ENCODE data around the gene RAB33B.
A peak's percentile ranks its signal among the peaks of the same experiment; 100 is the strongest.

RAB33B gene

DNA sequence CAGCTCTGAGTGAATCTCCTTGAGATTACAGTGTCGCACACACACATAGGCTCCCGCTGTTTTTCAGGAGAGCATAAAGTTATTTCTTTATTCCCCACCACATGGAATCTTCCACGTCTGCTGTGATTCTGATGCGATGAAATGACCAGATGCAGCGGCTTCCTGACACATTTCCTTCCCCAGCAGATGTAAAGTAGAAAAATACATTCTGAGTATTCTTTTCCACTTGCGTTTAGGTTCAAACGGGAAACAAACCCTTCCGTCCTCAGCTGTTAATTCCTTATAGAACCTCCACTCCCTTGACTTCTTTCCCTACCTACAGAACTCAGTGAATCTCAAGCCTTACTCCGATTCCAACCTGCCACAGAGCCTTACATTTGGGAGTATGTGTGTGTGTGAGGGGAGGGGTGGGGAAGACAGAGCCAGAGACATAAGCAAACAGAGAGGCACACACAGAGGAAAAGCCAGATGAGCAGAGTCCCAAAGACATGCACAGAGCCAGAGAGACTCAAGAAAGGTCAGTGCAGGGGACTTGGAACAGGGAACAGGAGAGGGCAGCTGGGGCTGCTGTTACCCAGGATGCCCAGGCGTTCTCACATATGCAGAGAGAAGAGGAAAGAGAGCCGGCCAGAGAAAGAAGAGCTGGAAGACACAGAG lies 54.8 kb downstream of the RAB33B start:
- CTCF ChIA-PET, result interaction anchor here (0.7 to 4.5 kb wide), 3 partner anchors 11 to 478 kb away, joined by 3 to 33 read pairs (median 3); no protein-coding TSS in a partner anchor
- H3K4me3 ChIP-seq (ENCODE audit: low read depth, low read length), result no peak overlapping the region

DNA sequence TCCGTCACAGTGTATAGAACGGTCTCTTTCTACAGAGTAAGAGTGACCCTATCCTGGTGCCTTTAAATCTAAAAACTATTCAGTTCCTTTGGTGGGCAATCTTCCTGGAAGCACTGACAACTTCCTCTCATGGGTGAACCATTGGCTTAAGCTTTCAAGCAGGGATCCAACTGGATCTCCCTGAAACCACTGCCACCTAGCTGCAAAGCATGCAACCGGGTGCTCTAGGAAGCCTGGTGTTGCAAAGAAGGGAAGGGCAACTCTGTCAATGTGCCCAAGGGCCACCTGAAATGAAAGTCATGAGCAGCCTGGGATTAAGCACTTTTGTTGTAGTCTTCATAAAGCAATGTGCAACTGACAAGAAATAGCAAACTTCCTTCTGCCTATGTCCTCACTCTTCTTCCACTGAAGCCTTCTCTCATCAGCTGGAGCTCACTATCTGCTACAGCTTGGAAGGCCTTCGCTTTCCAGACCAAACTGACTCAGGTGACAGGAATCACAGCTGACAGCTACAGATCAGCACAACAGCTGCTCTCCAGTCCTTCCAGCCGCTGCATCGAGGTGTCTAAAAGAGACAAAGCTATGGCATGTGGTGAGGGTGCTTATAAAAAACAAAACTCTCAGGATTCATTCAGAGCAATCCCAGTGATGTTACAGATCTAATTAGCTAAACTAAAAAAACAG lies 55.9 kb downstream of the RAB33B start:
- H3K4me3 ChIP-seq (ENCODE audit: low read depth, low read length), result no peak overlapping the region
- ChIA-PET POLR2A (no interaction called here), CTCF (interaction anchor here (0.8 to 4.5 kb wide), 9 partner anchors 8 to 147 kb away, joined by 3 to 33 read pairs (median 5); no protein-coding TSS in a partner anchor)
- DNase-seq (ENCODE audit: low read depth, low spot score), result no peak
- TF ChIP-seq, protein P1, sequence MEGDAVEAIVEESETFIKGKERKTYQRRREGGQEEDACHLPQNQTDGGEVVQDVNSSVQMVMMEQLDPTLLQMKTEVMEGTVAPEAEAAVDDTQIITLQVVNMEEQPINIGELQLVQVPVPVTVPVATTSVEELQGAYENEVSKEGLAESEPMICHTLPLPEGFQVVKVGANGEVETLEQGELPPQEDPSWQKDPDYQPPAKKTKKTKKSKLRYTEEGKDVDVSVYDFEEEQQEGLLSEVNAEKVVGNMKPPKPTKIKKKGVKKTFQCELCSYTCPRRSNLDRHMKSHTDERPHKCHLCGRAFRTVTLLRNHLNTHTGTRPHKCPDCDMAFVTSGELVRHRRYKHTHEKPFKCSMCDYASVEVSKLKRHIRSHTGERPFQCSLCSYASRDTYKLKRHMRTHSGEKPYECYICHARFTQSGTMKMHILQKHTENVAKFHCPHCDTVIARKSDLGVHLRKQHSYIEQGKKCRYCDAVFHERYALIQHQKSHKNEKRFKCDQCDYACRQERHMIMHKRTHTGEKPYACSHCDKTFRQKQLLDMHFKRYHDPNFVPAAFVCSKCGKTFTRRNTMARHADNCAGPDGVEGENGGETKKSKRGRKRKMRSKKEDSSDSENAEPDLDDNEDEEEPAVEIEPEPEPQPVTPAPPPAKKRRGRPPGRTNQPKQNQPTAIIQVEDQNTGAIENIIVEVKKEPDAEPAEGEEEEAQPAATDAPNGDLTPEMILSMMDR (IDR thresholded peaks at IDR 0.05; ENCODE audit: insufficient read depth, low read length, missing control alignments), result peak; percentile 40

More for the DNA sequence above, 54.8 kb downstream of the RAB33B start:
- no peak for DNase-seq (ENCODE audit: low read depth, low spot score)
- TF ChIP-seq, protein P1 (IDR thresholded peaks at IDR 0.05; ENCODE audit: insufficient read depth, low read length, missing control alignments), result no peak
- POLR2A ChIA-PET, result no interaction called here

DNA sequence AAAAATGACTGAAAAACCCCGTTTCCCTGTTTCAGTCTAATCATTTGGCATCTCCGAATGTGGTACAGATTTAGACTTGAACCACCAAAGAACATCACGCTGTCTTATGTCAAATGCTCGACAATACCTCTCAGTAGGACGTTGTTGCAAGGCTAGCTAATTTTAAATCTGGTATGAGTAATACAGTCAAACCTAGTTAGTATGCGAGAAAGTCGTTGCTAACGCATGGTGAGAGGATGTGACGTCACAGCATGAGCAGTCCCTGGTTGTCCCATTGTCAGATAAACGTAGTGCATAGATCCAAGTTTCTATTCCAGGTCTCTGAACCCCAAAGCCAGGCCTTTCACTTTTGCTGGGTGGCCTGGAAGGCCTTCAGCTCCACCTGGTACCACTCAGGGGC lies 57.4 kb downstream of the RAB33B start:
- TF ChIP-seq, protein P1 (IDR thresholded peaks at IDR 0.05; ENCODE audit: insufficient read depth, low read length, missing control alignments), result no peak
- POLR2A ChIA-PET, result no interaction called here
- CTCF ChIA-PET, result interaction anchor here (2.4 kb wide), 1 partner anchor 13 kb away, joined by 15 read pairs; no protein-coding TSS in a partner anchor
- H3K4me3 ChIP-seq (ENCODE audit: low read depth, low read length), result no peak overlapping the region
- no peak for DNase-seq (ENCODE audit: low read depth, low spot score)

DNA sequence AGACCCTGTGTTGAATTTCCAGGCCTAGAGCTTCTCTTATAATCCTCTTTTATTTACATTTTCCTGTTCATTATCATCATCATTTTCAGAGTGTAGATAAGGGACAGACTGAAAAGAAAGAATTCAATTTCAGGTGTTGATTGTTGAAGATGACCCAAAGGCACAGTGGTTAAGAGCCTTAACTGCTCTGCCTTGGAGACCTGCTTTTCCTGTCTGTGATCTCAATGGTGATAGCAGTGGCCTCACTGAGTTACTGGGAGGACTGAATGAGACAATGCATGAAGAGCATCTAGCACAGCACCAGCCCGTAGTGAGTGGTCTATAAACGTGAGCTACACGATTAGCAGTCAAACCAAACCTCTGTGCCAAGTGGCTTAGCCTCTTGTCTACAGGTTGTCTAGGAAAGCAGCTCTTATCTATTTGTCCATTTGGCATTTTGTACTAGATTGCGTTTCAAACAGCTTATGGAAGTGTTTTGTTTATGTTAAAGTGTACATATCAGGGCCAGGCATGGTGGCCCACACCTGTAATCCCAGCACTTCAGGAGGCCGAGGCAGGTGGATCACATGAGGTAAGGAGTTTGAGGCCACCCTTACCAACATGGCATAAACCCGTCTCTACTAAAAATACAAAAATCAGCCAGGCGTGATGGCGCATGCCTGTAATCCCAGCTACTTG lies 60.6 kb downstream of the RAB33B start:
- TF ChIP-seq, protein P1 (IDR thresholded peaks at IDR 0.05; ENCODE audit: insufficient read depth, low read length, missing control alignments), result no peak
- no peak for DNase-seq (ENCODE audit: low read depth, low spot score)
- ChIA-PET CTCF (interaction anchor here (0.9 to 3.5 kb wide), 4 partner anchors 8 to 29 kb away, joined by 3 to 19 read pairs (median 4); no protein-coding TSS in a partner anchor), POLR2A (no interaction called here)
- H3K4me3 ChIP-seq (ENCODE audit: low read depth, low read length), result no peak overlapping the region

DNA sequence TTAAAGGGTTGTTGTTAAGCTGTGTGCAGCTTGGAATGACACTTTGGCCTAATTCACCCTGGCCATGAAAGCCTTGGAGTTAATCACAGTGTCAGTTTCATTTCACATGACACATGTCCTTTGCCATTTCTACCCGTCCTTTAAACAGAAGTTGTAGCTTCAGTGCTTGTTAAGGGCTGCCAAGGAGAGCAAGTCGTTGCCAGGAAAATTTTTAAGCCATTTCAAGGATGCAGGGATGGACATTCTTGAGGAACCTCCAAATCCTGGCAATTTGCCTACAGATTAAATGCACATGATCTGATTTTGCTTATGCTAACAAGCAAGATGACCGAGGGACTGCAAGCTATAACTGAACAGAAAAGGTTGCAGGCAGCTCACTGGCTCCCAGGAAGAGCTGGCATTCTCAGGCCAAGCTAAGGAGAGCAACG lies 61.6 kb downstream of the RAB33B start:
- ChIA-PET POLR2A (interaction anchor here (0.6 kb wide), 1 partner anchor 269 kb away, joined by 4 read pairs; no protein-coding TSS in a partner anchor), CTCF (interaction anchor here (1.1 to 3.5 kb wide), 3 partner anchors 14 to 58 kb away, joined by 3 to 19 read pairs (median 3); no protein-coding TSS in a partner anchor)
- no peak overlapping the region for H3K4me3 ChIP-seq (ENCODE audit: low read depth, low read length)
- TF ChIP-seq, protein P1 (IDR thresholded peaks at IDR 0.05; ENCODE audit: insufficient read depth, low read length, missing control alignments), result no peak
- DNase-seq (ENCODE audit: low read depth, low spot score), result no peak

All from AG04449 (cell line).